Measurements from ENCODE around the gene NDST1. TPM values are rescaled to one million over a fixed set of nuclear protein-coding genes. Genes with fewer than 3 reads are reported as not detected.

The NDST1 gene
- total RNA-seq, 1 experiment from 2014 or later = 69.9 TPM

- no peaks in the 10 kb centered on the region for H3K27me3 Mint-ChIP-seq (ENCODE audit: low read depth)
- peaks cover 52% of the 10 kb centered on the region for H3K4me1 Mint-ChIP-seq
- no peak overlapping the region for H3K4me3 Mint-ChIP-seq
- peak overlapping the region; percentile 20; the same call in 1 of the 2 replicates for H3K27ac Mint-ChIP-seq
- H3K36me3 Mint-ChIP-seq = no peaks in the 10 kb centered on the region
- no peak for DNase-seq (ENCODE audit: low spot score)
- ChIA-PET CTCF (interaction anchor here (1.4 to 3.0 kb wide), 3 partner anchors 10 to 46 kb away, joined by 3 to 22 read pairs (median 4); no protein-coding TSS in a partner anchor), POLR2A (no interaction called here)
- H3K9me3 Mint-ChIP-seq = no peaks in the 10 kb centered on the region
- TF ChIP-seq OVOL2 (CRISPR knock-in tag; IDR thresholded peaks at IDR 0.05; ENCODE audit: borderline replicate concordance) (no peak), USF2 (CRISPR knock-in tag; IDR thresholded peaks at IDR 0.05) (no peak), TCF7 (CRISPR knock-in tag; IDR thresholded peaks at IDR 0.05; ENCODE audit: low read depth) (no peak), GABPB1 (CRISPR knock-in tag; IDR thresholded peaks at IDR 0.05) (no peak), EMX1 (CRISPR knock-in tag; IDR thresholded peaks at IDR 0.05) (no peak)
- ATAC-seq = no peak
Observed at GRCh38 chr5:150514708-150515211, 6.8 kb downstream of the NDST1 start.

- H3K27ac Mint-ChIP-seq = peak overlapping the region; percentile 58
- peaks cover 48% of the 10 kb centered on the region for H3K4me1 Mint-ChIP-seq
- H3K27me3 Mint-ChIP-seq (ENCODE audit: low read depth) = no peaks in the 10 kb centered on the region
- H3K4me3 Mint-ChIP-seq = no peak overlapping the region
- no peaks in the 10 kb centered on the region for H3K9me3 Mint-ChIP-seq
- DNase-seq (ENCODE audit: low spot score) = no peak
- no peaks in the 10 kb centered on the region for H3K36me3 Mint-ChIP-seq
- ChIA-PET POLR2A (no interaction called here), CTCF (interaction anchor here (1.2 to 2.7 kb wide), 4 partner anchors 41 to 56 kb away, joined by 3 to 19 read pairs (median 4); no protein-coding TSS in a partner anchor)
- TF ChIP-seq USF1 (CRISPR knock-in tag; IDR thresholded peaks at IDR 0.05) = no peak
- no peak for TF ChIP-seq CDX4 (CRISPR knock-in tag; IDR thresholded peaks at IDR 0.05; ENCODE audit: borderline replicate concordance)
- no peak for TF ChIP-seq IRF2 (CRISPR knock-in tag; IDR thresholded peaks at IDR 0.05; ENCODE audit: borderline replicate concordance, low read depth)
- no peak for ATAC-seq
Observed at GRCh38 chr5:150515446-150515845, 7.5 kb downstream of the NDST1 start.

GRCh38 chr5:150516011-150516410 is 8.1 kb downstream of the NDST1 start:
- ATAC-seq (no peak), DNase-seq (ENCODE audit: low spot score) (no peak)
- H3K36me3 Mint-ChIP-seq = no peaks in the 10 kb centered on the region
- H3K27ac Mint-ChIP-seq = peak overlapping the region; percentile 48; the same call in 1 of the 2 replicates
- CTCF ChIA-PET = interaction anchor here (1.0 to 2.7 kb wide), 5 partner anchors 8 to 57 kb away, joined by 3 to 19 read pairs (median 4); no protein-coding TSS in a partner anchor
- no peak overlapping the region for H3K4me3 Mint-ChIP-seq
- H3K9me3 Mint-ChIP-seq = no peaks in the 10 kb centered on the region
- POLR2A ChIA-PET = interaction anchor here (0.8 to 1.0 kb wide), 2 partner anchors 26 to 28 kb away, joined by 3 read pairs; no protein-coding TSS in a partner anchor
- H3K4me1 Mint-ChIP-seq = peaks cover 42% of the 10 kb centered on the region
- TF ChIP-seq ZNF232 (CRISPR knock-in tag; IDR thresholded peaks at IDR 0.05) (no peak), SOX15 (CRISPR knock-in tag; IDR thresholded peaks at IDR 0.05) (no peak), HMGXB4 (CRISPR knock-in tag; IDR thresholded peaks at IDR 0.05) (no peak), PRRX2 (CRISPR knock-in tag; IDR thresholded peaks at IDR 0.05) (no peak), GABPB1 (CRISPR knock-in tag; IDR thresholded peaks at IDR 0.05) (no peak), OVOL2 (CRISPR knock-in tag; IDR thresholded peaks at IDR 0.05; ENCODE audit: borderline replicate concordance) (no peak), RORB (CRISPR knock-in tag; IDR thresholded peaks at IDR 0.05) (no peak), KAT7 (CRISPR knock-in tag; IDR thresholded peaks at IDR 0.05; ENCODE audit: borderline replicate concordance) (no peak), E2F4 (CRISPR knock-in tag; IDR thresholded peaks at IDR 0.05; ENCODE audit: borderline replicate concordance, low read depth) (no peak), ATF1 (CRISPR knock-in tag; IDR thresholded peaks at IDR 0.05) (no peak), STAT6 (CRISPR knock-in tag; conservative IDR thresholded peaks at IDR 0.05; ENCODE audit: low read depth) (no peak), ZSCAN18 (CRISPR knock-in tag; IDR thresholded peaks at IDR 0.05) (no peak), MAX (CRISPR knock-in tag; IDR thresholded peaks at IDR 0.05) (no peak)
- H3K27me3 Mint-ChIP-seq (ENCODE audit: low read depth) = no peaks in the 10 kb centered on the region
